ENCODE measurements around the gene PRSS23. TPM values are rescaled to one million over a fixed set of nuclear protein-coding genes. Genes with fewer than 3 reads are reported as not detected.

PRSS23 gene
- total RNA-seq, 2 experiments from 2014 or later: 0.05 TPM; not detected in 1

- Mint-ChIP-seq H3K27ac (no peak overlapping the region), H3K4me3 (no peak overlapping the region), H3K4me1 (ENCODE audit: low read depth) (no peaks in the 10 kb centered on the region), H3K27me3 (peaks cover 25% of the 10 kb centered on the region), H3K36me3 (ENCODE audit: low read depth) (no peaks in the 10 kb centered on the region), H3K9me3 (no peaks in the 10 kb centered on the region)
- Histone ChIP-seq H3K4me3 (ENCODE audit: low read length) (no peak overlapping the region), H3K27me3 (ENCODE audit: control insufficient read depth in 1 of 2, insufficient read depth in 2 of 2, low read length in 2 of 2) (no peaks in the 10 kb centered on the region), H3K27ac (ENCODE audit: low read depth in 1 of 2, low read length in 2 of 2) (no peak overlapping the region), H3K4me1 (ENCODE audit: insufficient read depth, low read length) (no peaks in the 10 kb centered on the region), H3K36me3 (ENCODE audit: insufficient read depth, low read length) (no peaks in the 10 kb centered on the region), H3K9me3 (ENCODE audit: control insufficient read depth in 1 of 2, insufficient read depth in 1 of 2, low read length in 2 of 2) (no peaks in the 10 kb centered on the region)
- ChIA-PET POLR2A (no interaction called here), CTCF (no interaction called here)
- intact Hi-C loops (cut with DNase I, micrococcal nuclease): no loop called here
- no peak for TF ChIP-seq CTCF (IDR thresholded peaks at IDR 0.05)
- no peak for ATAC-seq (ENCODE audit: poor library complexity)
- no peak for DNase-seq
Observed at GRCh38 chr11:86783661-86784060, 16.7 kb upstream of the PRSS23 start.

DNA sequence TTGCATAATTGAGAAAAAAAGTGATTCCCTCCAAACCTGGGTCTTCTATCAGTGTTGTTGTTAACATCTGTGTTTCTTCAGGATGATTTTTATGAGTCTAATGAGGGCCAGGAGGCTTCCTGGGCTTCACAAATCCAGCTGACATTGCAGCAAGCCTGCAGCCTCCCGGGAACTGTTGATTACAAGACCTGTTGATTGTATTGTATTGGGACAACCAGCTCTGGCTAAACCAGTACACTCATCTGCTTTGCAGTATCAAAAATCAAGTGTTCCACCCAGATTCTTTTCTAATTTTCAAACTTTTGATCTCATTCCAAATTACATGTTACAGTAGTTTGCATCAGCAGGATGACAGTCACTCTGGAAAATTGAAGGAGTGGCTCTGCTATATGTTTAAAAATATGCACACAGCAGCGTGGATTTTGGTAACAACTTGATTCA, 16.1 kb upstream of the PRSS23 start:
- ChIA-PET CTCF (no interaction called here), POLR2A (no interaction called here)
- intact Hi-C loops (cut with DNase I, micrococcal nuclease): no loop called here

GRCh38 chr11:86785576-86785975, 14.8 kb upstream of the PRSS23 start:
- intact Hi-C loops (cut with DNase I, micrococcal nuclease): no loop called here
- H3K4me3 Mint-ChIP-seq: no peak overlapping the region
- no peaks in the 10 kb centered on the region for H3K36me3 Mint-ChIP-seq (ENCODE audit: low read depth)
- H3K4me1 Mint-ChIP-seq (ENCODE audit: low read depth): no peaks in the 10 kb centered on the region
- H3K9me3 Mint-ChIP-seq: no peaks in the 10 kb centered on the region
- TF ChIP-seq CTCF (IDR thresholded peaks at IDR 0.05): no peak
- Histone ChIP-seq H3K4me3 (ENCODE audit: low read length) (no peak overlapping the region), H3K27me3 (ENCODE audit: control insufficient read depth in 1 of 2, insufficient read depth in 2 of 2, low read length in 2 of 2) (no peaks in the 10 kb centered on the region), H3K9me3 (ENCODE audit: control insufficient read depth in 1 of 2, insufficient read depth in 1 of 2, low read length in 2 of 2) (no peaks in the 10 kb centered on the region), H3K27ac (ENCODE audit: low read depth in 1 of 2, low read length in 2 of 2) (no peak overlapping the region), H3K4me1 (ENCODE audit: insufficient read depth, low read length) (no peaks in the 10 kb centered on the region), H3K36me3 (ENCODE audit: insufficient read depth, low read length) (no peaks in the 10 kb centered on the region)
- no peak overlapping the region for H3K27ac Mint-ChIP-seq
- peaks cover 22% of the 10 kb centered on the region for H3K27me3 Mint-ChIP-seq
- POLR2A ChIA-PET: no interaction called here
- CTCF ChIA-PET: no interaction called here
- no peak for DNase-seq
- no peak for ATAC-seq (ENCODE audit: poor library complexity)

More for the DNA sequence above, 16.1 kb upstream of the PRSS23 start:
- Mint-ChIP-seq H3K27me3 (peaks cover 27% of the 10 kb centered on the region), H3K4me1 (ENCODE audit: low read depth) (no peaks in the 10 kb centered on the region), H3K36me3 (ENCODE audit: low read depth) (no peaks in the 10 kb centered on the region), H3K9me3 (no peaks in the 10 kb centered on the region), H3K4me3 (no peak overlapping the region), H3K27ac (no peak overlapping the region)
- Histone ChIP-seq H3K36me3 (ENCODE audit: insufficient read depth, low read length) (no peaks in the 10 kb centered on the region), H3K27me3 (ENCODE audit: control insufficient read depth in 1 of 2, insufficient read depth in 2 of 2, low read length in 2 of 2) (no peaks in the 10 kb centered on the region), H3K4me3 (ENCODE audit: low read length) (no peak overlapping the region), H3K9me3 (ENCODE audit: control insufficient read depth in 1 of 2, insufficient read depth in 1 of 2, low read length in 2 of 2) (no peaks in the 10 kb centered on the region), H3K4me1 (ENCODE audit: insufficient read depth, low read length) (no peaks in the 10 kb centered on the region), H3K27ac (ENCODE audit: low read depth in 1 of 2, low read length in 2 of 2) (no peak overlapping the region)
- DNase-seq: no peak
- no peak for TF ChIP-seq CTCF (IDR thresholded peaks at IDR 0.05)
- no peak for ATAC-seq (ENCODE audit: poor library complexity)
